Gastrocnemius medialis (tissue), 4 donors: ENCODE data around the gene RSPH1.

ENCODE experiments used
- POLR2A ChIP-seq, 2 donors: fragments of 450-650 bp; IDR thresholded peaks; one replicate each; pipeline ENCODE4 v1.6.1; 2017; ENCODE audit warnings: antibody characterized with exemption in 2 of 2, mild to moderate bottlenecking in 2 of 2, moderate library complexity in 2 of 2
- TF ChIP-seq, protein P1 (sequence below), 5 experiments: fragments of 450-650 bp in 3 of 5; fragments of 200-600 bp in 2 of 5; sonication (generic) in 2 of 5; IDR thresholded peaks in 4 of 5; conservative IDR thresholded peaks in 1 of 5; 1 replicate in 4 of 5; 2 replicates in 1 of 5; pipeline ENCODE4 v1.5.1; 2016 to 2019; ENCODE audit warnings: antibody characterized with exemption in 5 of 5, mild to moderate bottlenecking in 3 of 5, moderate library complexity in 3 of 5

DNA sequence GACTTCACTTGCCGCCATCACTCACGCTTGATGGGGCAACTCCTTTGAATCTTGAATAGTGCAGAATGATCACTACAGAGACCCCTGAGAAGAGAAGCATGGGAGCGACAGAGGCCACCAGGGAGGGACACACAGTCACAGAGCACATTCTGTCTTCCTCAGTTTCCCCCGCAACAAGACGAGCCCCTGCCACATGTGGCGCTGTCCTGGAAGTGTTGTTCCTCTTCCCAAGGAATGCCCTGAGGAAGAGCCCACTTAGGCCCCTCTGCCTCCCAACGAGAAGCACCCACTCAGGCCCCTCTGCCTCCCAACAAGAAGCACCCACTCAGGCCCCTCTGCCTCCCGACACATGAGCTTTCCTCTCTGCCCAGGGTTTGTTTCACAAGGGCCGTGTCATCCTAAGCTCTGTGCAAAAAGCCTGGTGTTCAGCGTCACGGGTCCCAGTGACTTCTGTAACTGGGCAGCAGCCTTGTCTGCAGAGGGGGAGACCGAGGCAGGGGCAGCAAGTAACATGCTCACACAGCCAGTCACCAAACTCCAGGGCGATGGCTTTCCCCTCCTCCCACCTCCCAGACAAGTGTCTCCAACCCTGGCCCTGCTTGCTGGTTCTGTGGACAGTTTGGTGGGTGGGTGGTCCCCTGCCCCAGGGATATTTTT lies 37.4 kb upstream of the RSPH1 start:
- TF ChIP-seq, protein P1, sequence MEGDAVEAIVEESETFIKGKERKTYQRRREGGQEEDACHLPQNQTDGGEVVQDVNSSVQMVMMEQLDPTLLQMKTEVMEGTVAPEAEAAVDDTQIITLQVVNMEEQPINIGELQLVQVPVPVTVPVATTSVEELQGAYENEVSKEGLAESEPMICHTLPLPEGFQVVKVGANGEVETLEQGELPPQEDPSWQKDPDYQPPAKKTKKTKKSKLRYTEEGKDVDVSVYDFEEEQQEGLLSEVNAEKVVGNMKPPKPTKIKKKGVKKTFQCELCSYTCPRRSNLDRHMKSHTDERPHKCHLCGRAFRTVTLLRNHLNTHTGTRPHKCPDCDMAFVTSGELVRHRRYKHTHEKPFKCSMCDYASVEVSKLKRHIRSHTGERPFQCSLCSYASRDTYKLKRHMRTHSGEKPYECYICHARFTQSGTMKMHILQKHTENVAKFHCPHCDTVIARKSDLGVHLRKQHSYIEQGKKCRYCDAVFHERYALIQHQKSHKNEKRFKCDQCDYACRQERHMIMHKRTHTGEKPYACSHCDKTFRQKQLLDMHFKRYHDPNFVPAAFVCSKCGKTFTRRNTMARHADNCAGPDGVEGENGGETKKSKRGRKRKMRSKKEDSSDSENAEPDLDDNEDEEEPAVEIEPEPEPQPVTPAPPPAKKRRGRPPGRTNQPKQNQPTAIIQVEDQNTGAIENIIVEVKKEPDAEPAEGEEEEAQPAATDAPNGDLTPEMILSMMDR (IDR thresholded peaks at IDR 0.05 in 4 of 5, conservative IDR thresholded peaks at IDR 0.05 in 1 of 5), result no peak
- no peak for TF ChIP-seq POLR2A (IDR thresholded peaks at IDR 0.05)
